Glutamatergic neuron (in vitro differentiated cells): ENCODE data around the gene LIPC. TPM values are rescaled to one million over a fixed set of nuclear protein-coding genes. Genes with fewer than 3 reads are reported as not detected.
A peak's percentile ranks its signal among the peaks of the same experiment; 100 is the strongest.

ENCODE experiments used
- DNase-seq: peaks from one replicate; pipeline ENCODE4 v3.0.0; 2022
- H3K27ac Mint-ChIP-seq: one replicate; pipeline ENCODE4 v1.8.0; 2020; ENCODE audit warnings: mild to moderate bottlenecking, mixed read lengths, inconsistent platforms; ENCODE audit not compliant: unreplicated experiment
- H3K27me3 Mint-ChIP-seq: one replicate; pipeline ENCODE4 v1.8.0; 2020; ENCODE audit warnings: mild to moderate bottlenecking, moderate library complexity, mixed read lengths, inconsistent platforms; ENCODE audit not compliant: unreplicated experiment
- H3K36me3 Mint-ChIP-seq: one replicate; pipeline ENCODE4 v1.8.0; 2020; ENCODE audit warnings: mild to moderate bottlenecking, mixed read lengths, inconsistent platforms; ENCODE audit not compliant: unreplicated experiment
- H3K4me1 Mint-ChIP-seq: one replicate; pipeline ENCODE4 v1.8.0; 2020; ENCODE audit warnings: mild to moderate bottlenecking, low read depth, mixed read lengths, inconsistent platforms; ENCODE audit not compliant: unreplicated experiment
- H3K4me3 Mint-ChIP-seq: one replicate; pipeline ENCODE4 v1.8.0; 2020; ENCODE audit warnings: mild to moderate bottlenecking, mixed read lengths, inconsistent platforms; ENCODE audit not compliant: unreplicated experiment
- H3K9me3 Mint-ChIP-seq: one replicate; pipeline ENCODE4 v1.8.0; 2020; ENCODE audit warnings: mild to moderate bottlenecking, moderate library complexity, mixed read lengths, inconsistent platforms; ENCODE audit not compliant: unreplicated experiment
- CTCF ChIP-seq: fragments of 200-600 bp; sonication (generic); IDR thresholded peaks from one replicate; pipeline ENCODE4 v1.5.0; 2021; ENCODE audit not compliant: partially characterized antibody, unreplicated experiment
- total RNA-seq: library from RNA; stranded (reverse); fragmentation: NEBNext Ultra II Directional; extraction: Animal tissue kit (Norgen Biotek cat#: 25700); gene quantifications from one replicate; pipeline ENCODE4 v1.2.1, GENCODE V29; 2021; ENCODE audit not compliant: unreplicated experiment

LIPC gene
- total RNA-seq, 1 donor from 2014 or later, result not detected

GRCh38 chr15:58584789-58585461 is 153.1 kb downstream of the LIPC start:
- no peak for TF ChIP-seq CTCF
- H3K4me1 Mint-ChIP-seq, result peaks cover 3% of the 10 kb centered on the region
- peak overlapping the region; percentile 2 for H3K27ac Mint-ChIP-seq
- H3K27me3 Mint-ChIP-seq, result no peaks in the 10 kb centered on the region
- no peak for DNase-seq
- H3K4me3 Mint-ChIP-seq, result no peak overlapping the region
- peaks cover 2% of the 10 kb centered on the region for H3K9me3 Mint-ChIP-seq
- peaks cover 15% of the 10 kb centered on the region for H3K36me3 Mint-ChIP-seq

GRCh38 chr15:58585693-58586443 is 154.1 kb downstream of the LIPC start:
- Mint-ChIP-seq H3K4me1 (peaks cover 5% of the 10 kb centered on the region), H3K36me3 (peaks cover 15% of the 10 kb centered on the region), H3K27me3 (no peaks in the 10 kb centered on the region), H3K27ac (peak overlapping the region; percentile 2), H3K4me3 (no peak overlapping the region), H3K9me3 (peaks cover 2% of the 10 kb centered on the region)
- no peak for DNase-seq
- no peak for TF ChIP-seq CTCF

- H3K27ac Mint-ChIP-seq, result no peak overlapping the region
- H3K36me3 Mint-ChIP-seq, result peaks cover 15% of the 10 kb centered on the region
- no peak for DNase-seq
- peaks cover 7% of the 10 kb centered on the region for H3K4me1 Mint-ChIP-seq
- TF ChIP-seq CTCF, result no peak
- H3K27me3 Mint-ChIP-seq, result no peaks in the 10 kb centered on the region
- no peaks in the 10 kb centered on the region for H3K9me3 Mint-ChIP-seq
- no peak overlapping the region for H3K4me3 Mint-ChIP-seq
Measured at GRCh38 chr15:58587486-58587885, 155.7 kb downstream of the LIPC start.

- Mint-ChIP-seq H3K27me3 (no peaks in the 10 kb centered on the region), H3K4me1 (peaks cover 7% of the 10 kb centered on the region), H3K27ac (no peak overlapping the region), H3K36me3 (peaks cover 14% of the 10 kb centered on the region), H3K4me3 (no peak overlapping the region), H3K9me3 (no peaks in the 10 kb centered on the region)
- no peak for TF ChIP-seq CTCF
- DNase-seq, result no peak
Measured at GRCh38 chr15:58588096-58588495, 156.3 kb downstream of the LIPC start.

GRCh38 chr15:58589047-58589446 is 157.3 kb downstream of the LIPC start:
- Mint-ChIP-seq H3K4me1 (peaks cover 7% of the 10 kb centered on the region), H3K36me3 (peaks cover 7% of the 10 kb centered on the region), H3K4me3 (no peak overlapping the region), H3K27ac (no peak overlapping the region), H3K9me3 (no peaks in the 10 kb centered on the region), H3K27me3 (no peaks in the 10 kb centered on the region)
- DNase-seq, result no peak
- TF ChIP-seq CTCF, result no peak
